WI38 (cell line): Measurements from ENCODE around the gene PPP1R13B.

ENCODE experiments used
- H3K4me3 ChIP-seq: 2 replicates; pipeline ENCODE4 v1.5.1; 2011; ENCODE audit warnings: low read depth, mild to moderate bottlenecking, control low read depth, low read length
- TF ChIP-seq, protein P1 (sequence below): IDR thresholded peaks from 2 replicates; pipeline ENCODE4 v1.5.1; 2012; ENCODE audit warnings: low read depth, mild to moderate bottlenecking, control low read depth, low read length

Gene PPP1R13B

DNA sequence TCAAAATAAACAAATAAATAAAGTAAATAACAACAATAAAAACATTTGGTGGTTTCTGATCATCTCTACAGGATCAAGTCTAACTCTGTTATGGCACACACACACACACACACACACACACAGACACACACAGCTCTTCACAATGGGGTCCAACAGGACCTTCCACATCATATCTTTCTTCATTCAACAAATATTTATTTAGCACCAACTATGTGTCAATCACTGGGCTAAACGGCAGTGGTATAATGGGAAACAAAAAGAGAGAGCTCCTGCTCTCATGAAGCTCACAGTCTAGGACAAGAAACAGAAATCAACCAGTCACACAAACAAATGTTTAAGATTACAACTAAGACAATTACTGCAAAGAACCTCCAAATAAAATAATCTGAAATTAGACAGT lies 9.3 kb downstream of the PPP1R13B start:
- no peak overlapping the region for H3K4me3 ChIP-seq
- TF ChIP-seq, protein P1, sequence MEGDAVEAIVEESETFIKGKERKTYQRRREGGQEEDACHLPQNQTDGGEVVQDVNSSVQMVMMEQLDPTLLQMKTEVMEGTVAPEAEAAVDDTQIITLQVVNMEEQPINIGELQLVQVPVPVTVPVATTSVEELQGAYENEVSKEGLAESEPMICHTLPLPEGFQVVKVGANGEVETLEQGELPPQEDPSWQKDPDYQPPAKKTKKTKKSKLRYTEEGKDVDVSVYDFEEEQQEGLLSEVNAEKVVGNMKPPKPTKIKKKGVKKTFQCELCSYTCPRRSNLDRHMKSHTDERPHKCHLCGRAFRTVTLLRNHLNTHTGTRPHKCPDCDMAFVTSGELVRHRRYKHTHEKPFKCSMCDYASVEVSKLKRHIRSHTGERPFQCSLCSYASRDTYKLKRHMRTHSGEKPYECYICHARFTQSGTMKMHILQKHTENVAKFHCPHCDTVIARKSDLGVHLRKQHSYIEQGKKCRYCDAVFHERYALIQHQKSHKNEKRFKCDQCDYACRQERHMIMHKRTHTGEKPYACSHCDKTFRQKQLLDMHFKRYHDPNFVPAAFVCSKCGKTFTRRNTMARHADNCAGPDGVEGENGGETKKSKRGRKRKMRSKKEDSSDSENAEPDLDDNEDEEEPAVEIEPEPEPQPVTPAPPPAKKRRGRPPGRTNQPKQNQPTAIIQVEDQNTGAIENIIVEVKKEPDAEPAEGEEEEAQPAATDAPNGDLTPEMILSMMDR: no peak

DNA sequence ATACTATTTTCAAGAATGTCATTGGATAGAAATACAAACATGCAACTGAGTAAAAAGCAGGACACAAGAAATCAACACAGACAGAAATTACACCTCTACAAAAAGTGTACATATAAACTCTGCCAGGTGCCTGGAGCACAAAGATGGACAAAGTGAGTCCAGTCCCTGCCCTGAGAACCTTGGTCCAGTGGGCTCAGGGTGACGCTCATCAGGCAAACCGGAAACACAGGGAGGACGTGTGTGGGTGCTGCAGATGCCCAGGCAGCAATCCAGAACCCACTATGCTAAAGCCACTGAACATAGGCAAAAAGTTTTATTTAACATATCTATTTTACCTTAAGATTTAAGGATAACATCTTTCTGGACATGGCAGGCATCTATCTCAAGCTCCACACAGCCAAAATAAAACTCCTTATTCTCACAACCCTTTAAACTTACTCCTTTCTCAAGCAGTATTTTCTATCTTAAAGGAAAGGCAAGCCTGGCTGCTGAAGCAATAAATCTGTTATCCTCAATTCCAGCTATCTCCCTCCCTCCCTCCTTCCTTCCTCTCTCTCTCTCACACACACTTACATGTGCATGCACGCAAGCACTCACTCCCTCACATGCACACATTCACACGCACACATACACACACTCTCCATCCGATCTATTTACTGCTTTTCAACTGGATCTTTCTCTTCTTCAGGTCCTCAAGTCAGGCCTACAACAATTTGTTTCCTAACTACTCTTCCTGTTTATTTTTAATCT lies 10.2 kb downstream of the PPP1R13B start:
- no peak overlapping the region for H3K4me3 ChIP-seq
- TF ChIP-seq, protein P1: no peak

GRCh38 chr14:103834956-103835355 lies 12.4 kb downstream of the PPP1R13B start:
- no peak overlapping the region for H3K4me3 ChIP-seq
- TF ChIP-seq, protein P1: no peak

- no peak overlapping the region for H3K4me3 ChIP-seq
- TF ChIP-seq, protein P1: no peak
Observed at GRCh38 chr14:103833711-103834110, 13.7 kb downstream of the PPP1R13B start.

DNA sequence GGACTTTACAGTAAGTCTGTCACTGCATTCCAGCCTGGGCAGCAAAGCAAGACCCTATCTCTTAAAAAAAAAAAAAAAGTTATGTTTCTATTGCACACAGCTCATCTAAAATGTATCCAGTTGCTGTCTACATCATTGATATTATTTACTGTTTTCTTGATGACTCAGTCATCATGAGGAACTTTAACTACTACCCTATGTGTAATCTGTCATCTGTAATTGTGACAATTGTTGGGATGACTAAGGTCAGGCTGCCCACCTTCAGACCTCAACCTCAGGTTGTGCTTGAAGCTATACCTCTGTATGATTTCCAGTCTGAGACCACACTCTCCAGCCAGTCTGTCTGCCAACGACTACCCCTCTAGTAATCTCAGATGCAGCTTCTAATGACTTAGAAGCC lies 15.3 kb downstream of the PPP1R13B start:
- TF ChIP-seq, protein P1: no peak
- no peak overlapping the region for H3K4me3 ChIP-seq

DNA sequence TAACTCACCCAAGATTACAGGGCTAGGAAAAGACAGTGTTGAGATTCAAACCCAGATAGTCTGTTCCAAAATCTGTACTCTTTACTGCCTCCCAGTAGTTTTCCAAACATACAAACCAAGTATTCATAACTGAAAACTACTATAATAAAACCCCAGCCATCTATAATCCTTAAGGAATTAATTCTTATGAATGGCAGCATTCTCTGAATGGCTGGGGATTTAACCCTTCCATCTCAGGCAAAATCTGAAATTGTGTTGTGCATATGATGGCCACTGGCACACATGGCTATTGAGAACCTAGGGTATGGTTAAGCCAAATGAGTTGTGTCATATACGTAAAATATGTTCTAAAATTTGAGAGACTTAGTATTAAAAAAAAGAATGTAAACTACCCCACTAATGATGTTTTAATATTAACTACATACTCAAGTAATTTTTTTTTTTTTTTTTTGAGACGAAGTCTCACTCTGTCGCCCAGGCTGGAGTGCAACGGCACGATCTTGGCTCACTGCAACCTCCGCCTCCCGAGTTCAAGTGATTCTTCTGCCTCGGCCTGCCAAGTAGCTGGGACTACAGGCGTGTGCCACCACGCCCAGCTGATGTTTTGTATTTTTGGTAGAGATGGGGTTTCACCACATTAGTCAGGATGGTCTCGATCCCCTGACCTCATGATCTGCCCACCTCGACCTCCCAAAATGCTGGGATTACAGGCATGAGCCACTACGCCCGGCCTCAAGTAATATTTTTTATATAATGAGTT lies 16.7 kb downstream of the PPP1R13B start:
- TF ChIP-seq, protein P1: no peak
- H3K4me3 ChIP-seq: no peak overlapping the region
